Mucosa of descending colon (tissue), 3 donors: ENCODE results near the gene RAP2B. TPM values are rescaled to one million over a fixed set of nuclear protein-coding genes. Genes with fewer than 3 reads are reported as not detected.

Source experiments
- ATAC-seq: fragments of 200-7000 bp; cut with Tn5 transposase; one replicate; pipeline ENCODE4 v1.9.1; 2020; ENCODE audit warnings: mild to moderate bottlenecking, moderate library complexity
- DNase-seq, 3 donors: peaks; one replicate each; pipeline ENCODE4 v3.0.0-alpha.2; 2020
- H3K36me3 ChIP-seq: fragments of 200-600 bp; one replicate; pipeline ENCODE4 v1.8.0; 2021; ENCODE audit warnings: low read depth, mild to moderate bottlenecking
- H3K4me1 ChIP-seq: fragments of 200-600 bp; one replicate; pipeline ENCODE4 v1.8.0; 2021; ENCODE audit warnings: low read depth, mild to moderate bottlenecking
- H3K4me3 ChIP-seq: fragments of 200-600 bp; one replicate; pipeline ENCODE4 v1.8.0; 2021; ENCODE audit warnings: mild to moderate bottlenecking
- H3K9me3 ChIP-seq: fragments of 200-600 bp; one replicate; pipeline ENCODE4 v1.8.0; 2021; ENCODE audit warnings: mild to moderate bottlenecking
- intact Hi-C, 2 donors: fragments of 100-400 bp; cut with DNase I in 1 of 2; cut with micrococcal nuclease in 1 of 2; formaldehyde crosslinking; loops; one replicate each; pipeline versions ENCODE4 v1.11.0 to v1.11.1; 2022; cut with DNase I, micrococcal nuclease
- total RNA-seq, 3 donors: library from RNA; stranded (reverse); fragmentation: NEBNext Ultra II Directional in 2 of 3; extraction: Animal tissue kit (Norgen Biotek cat#: 25700) in 2 of 3; gene quantifications; one replicate each; pipeline versions ENCODE4 v1.2.1 to v1.2.4, GENCODE V29; 2021 to 2023
- TF ChIP-seq, protein P1 (sequence below): fragments of 200-600 bp; IDR thresholded peaks from one replicate; pipeline ENCODE4 v1.8.0; 2022; ENCODE audit warnings: antibody characterized with exemption, mild to moderate bottlenecking
- donor health status: DM: no; HTN: no; CAD: no; lungs with moderate emphysema.
- donor health status: DM: no; HTN: no; CAD: no.
- donor health status: DM: no; HTN: yes; CAD: no.

Gene RAP2B
- total RNA-seq, 3 donors from 2014 or later, result 12.4 to 14.4 (median 14.2) TPM

- Histone ChIP-seq H3K4me1 (no peaks in the 10 kb centered on the region), H3K4me3 (no peak overlapping the region), H3K9me3 (no peaks in the 10 kb centered on the region), H3K36me3 (no peaks in the 10 kb centered on the region)
- TF ChIP-seq, protein P1, sequence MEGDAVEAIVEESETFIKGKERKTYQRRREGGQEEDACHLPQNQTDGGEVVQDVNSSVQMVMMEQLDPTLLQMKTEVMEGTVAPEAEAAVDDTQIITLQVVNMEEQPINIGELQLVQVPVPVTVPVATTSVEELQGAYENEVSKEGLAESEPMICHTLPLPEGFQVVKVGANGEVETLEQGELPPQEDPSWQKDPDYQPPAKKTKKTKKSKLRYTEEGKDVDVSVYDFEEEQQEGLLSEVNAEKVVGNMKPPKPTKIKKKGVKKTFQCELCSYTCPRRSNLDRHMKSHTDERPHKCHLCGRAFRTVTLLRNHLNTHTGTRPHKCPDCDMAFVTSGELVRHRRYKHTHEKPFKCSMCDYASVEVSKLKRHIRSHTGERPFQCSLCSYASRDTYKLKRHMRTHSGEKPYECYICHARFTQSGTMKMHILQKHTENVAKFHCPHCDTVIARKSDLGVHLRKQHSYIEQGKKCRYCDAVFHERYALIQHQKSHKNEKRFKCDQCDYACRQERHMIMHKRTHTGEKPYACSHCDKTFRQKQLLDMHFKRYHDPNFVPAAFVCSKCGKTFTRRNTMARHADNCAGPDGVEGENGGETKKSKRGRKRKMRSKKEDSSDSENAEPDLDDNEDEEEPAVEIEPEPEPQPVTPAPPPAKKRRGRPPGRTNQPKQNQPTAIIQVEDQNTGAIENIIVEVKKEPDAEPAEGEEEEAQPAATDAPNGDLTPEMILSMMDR, result no peak
- intact Hi-C loops, result no loop called here
- no peak for DNase-seq
- no peak for ATAC-seq
Measured at GRCh38 chr3:153173758-153174516, 11.9 kb downstream of the RAP2B start.

GRCh38 chr3:153176197-153176596 is 14.2 kb downstream of the RAP2B start:
- TF ChIP-seq, protein P1, result no peak

DNA sequence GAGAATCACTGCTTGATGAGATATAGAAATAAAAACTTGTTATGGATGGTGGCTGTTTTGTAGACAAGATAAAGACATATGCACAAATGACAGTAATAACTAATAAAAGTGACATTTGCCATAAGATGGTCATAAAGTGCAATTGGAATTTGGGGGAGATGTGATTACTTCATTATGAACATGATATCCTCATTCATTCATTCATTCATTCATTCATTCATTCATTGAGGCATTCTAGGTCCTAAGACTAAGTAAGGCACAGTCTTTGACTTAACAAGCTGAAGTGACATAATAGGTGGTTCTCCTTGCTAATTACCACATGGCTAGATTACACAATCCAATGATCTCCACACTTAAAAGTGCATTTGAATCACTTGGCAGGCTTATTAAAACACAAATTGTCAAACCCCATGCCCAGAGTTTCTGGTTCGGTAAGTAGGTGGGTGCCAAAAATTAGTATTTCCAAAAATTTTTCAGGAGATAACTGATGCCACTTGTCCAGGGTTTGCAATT is 18.9 kb downstream of the RAP2B start:
- intact Hi-C loops, result no loop called here
- Histone ChIP-seq H3K4me1 (no peaks in the 10 kb centered on the region), H3K36me3 (no peaks in the 10 kb centered on the region), H3K4me3 (no peak overlapping the region), H3K9me3 (no peaks in the 10 kb centered on the region)
- DNase-seq, result no peak
- TF ChIP-seq, protein P1, result no peak
- ATAC-seq, result no peak

More at GRCh38 chr3:153176197-153176596, 14.2 kb downstream of the RAP2B start:
- H3K4me1 ChIP-seq, result no peaks in the 10 kb centered on the region
- no peak for DNase-seq
- ATAC-seq, result no peak
- H3K36me3 ChIP-seq, result no peaks in the 10 kb centered on the region
- no peaks in the 10 kb centered on the region for H3K9me3 ChIP-seq
- no peak overlapping the region for H3K4me3 ChIP-seq
- intact Hi-C loops, result no loop called here

DNA sequence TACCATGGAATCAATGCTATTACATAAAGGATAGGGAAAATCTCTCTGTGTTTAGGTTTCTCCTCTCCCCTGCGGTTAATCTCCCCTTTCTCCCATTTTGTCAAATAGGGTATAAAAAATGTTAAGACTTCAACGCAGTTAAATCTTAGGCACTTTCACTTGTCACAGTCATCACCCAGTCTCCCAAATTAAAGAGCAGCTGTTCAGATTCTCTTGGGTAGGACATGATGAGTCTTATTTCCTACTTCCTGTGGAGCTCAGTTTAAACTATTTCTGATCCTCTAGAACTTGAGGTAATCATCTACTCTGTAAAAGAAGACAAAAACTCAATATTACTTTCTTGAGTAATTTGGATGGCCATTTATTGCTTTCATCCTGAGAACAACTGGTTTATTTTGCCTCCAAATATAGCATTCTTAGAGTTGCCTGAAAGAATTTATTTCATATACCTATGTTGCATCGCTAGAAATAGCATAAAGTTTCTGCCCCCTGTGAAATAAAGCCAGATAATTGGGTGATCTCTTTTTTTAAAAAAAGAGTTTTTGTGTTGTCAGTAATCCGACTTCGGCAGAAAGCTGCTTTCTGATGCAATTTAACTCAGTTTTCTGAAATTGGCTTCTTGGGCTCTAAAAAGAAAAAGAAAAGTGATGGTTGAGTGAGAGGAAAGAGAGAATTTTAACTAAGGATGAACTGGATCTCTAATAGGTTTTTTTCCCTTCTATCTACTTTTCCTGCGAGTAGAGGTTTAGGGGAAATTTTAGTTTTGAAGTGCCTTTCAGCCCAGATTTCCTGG is 20.7 kb downstream of the RAP2B start:
- H3K4me3 ChIP-seq, result no peak overlapping the region
- H3K9me3 ChIP-seq, result no peaks in the 10 kb centered on the region
- no peaks in the 10 kb centered on the region for H3K4me1 ChIP-seq
- ATAC-seq (no peak), DNase-seq (no peak)
- no peaks in the 10 kb centered on the region for H3K36me3 ChIP-seq
- TF ChIP-seq, protein P1, result no peak
- intact Hi-C loops, result no loop called here

DNA sequence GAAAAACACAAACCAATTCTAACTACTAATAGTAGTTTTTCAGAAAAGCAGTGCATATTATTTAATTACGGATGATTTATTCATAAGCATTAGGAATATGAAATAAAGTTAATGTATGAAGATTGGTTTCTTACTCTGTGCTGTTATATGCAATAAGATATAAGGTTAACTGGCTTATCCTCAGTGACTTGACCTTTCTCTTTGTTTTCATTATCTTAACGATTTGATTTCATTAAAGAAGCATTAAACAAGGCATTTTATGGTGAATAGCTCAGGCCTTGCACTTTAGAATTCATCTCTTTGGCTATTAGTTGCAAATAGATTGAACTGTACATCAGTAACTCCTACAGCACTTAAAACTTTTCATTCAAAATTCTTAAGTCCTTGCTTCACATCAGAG is 28.9 kb downstream of the RAP2B start:
- TF ChIP-seq, protein P1, result no peak
- ATAC-seq (no peak), DNase-seq (no peak)
- Histone ChIP-seq H3K4me1 (no peaks in the 10 kb centered on the region), H3K36me3 (no peaks in the 10 kb centered on the region), H3K4me3 (no peak overlapping the region), H3K9me3 (no peaks in the 10 kb centered on the region)
- intact Hi-C loops, result no loop called here
